ENCODE results near the gene SYT8. TPM values are rescaled to one million over a fixed set of nuclear protein-coding genes. Genes with fewer than 3 reads are reported as not detected.
"Not testable (repeated sequence)": the region's sequence is repeated elsewhere in the genome, so short reads cannot be mapped to it uniquely, and the experiment has no call there.

SYT8 gene
- total RNA-seq, 2 experiments from 2014 or later: not detected

DNA sequence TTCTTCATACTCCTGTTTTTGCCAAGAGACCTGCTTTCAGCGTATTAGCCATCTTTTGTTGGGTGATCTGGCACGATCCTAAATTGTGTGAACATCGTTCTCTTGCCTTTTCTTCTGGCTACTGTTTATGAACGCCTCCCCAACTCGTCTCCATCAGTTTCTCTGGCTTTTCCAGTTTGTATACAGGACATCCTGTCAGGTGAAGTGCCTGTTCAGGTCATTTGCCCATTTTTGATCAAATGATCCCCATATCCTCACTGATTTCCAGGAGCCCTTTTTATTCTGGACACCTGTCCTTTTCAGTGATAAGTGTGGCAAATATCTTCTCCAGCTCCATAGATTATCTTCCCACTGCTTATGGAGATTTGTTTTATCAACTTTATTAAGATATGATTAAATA is 22.5 kb upstream of the SYT8 start:
- POLR2A ChIA-PET: no interaction called here
- TF ChIP-seq, protein P1, sequence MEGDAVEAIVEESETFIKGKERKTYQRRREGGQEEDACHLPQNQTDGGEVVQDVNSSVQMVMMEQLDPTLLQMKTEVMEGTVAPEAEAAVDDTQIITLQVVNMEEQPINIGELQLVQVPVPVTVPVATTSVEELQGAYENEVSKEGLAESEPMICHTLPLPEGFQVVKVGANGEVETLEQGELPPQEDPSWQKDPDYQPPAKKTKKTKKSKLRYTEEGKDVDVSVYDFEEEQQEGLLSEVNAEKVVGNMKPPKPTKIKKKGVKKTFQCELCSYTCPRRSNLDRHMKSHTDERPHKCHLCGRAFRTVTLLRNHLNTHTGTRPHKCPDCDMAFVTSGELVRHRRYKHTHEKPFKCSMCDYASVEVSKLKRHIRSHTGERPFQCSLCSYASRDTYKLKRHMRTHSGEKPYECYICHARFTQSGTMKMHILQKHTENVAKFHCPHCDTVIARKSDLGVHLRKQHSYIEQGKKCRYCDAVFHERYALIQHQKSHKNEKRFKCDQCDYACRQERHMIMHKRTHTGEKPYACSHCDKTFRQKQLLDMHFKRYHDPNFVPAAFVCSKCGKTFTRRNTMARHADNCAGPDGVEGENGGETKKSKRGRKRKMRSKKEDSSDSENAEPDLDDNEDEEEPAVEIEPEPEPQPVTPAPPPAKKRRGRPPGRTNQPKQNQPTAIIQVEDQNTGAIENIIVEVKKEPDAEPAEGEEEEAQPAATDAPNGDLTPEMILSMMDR (IDR thresholded peaks at IDR 0.05): no peak
- Histone ChIP-seq H3K4me1 (ENCODE audit: insufficient read depth, low read length) (no peaks in the 10 kb centered on the region), H3K4me3 (ENCODE audit: low read length) (no peak overlapping the region), H3K27me3 (ENCODE audit: control insufficient read depth in 1 of 2, insufficient read depth in 2 of 2, low read length in 2 of 2) (no peaks in the 10 kb centered on the region), H3K9me3 (ENCODE audit: control insufficient read depth in 1 of 2, insufficient read depth in 1 of 2, low read length in 2 of 2) (no peaks in the 10 kb centered on the region), H3K27ac (ENCODE audit: low read depth in 1 of 2, low read length in 2 of 2) (no peak overlapping the region), H3K36me3 (ENCODE audit: insufficient read depth, low read length) (no peaks in the 10 kb centered on the region)
- intact Hi-C loops (cut with DNase I, micrococcal nuclease): no loop called here
- DNase-seq (no peak), ATAC-seq (ENCODE audit: poor library complexity) (no peak)
- no peak overlapping the region for H3K27ac Mint-ChIP-seq
- no peaks in the 10 kb centered on the region for H3K9me3 Mint-ChIP-seq
- H3K4me3 Mint-ChIP-seq: no peak overlapping the region
- CTCF ChIA-PET: interaction anchor here (0.6 kb wide), 1 partner anchor 46 kb away, joined by 3 read pairs; no protein-coding TSS in a partner anchor
- H3K36me3 Mint-ChIP-seq (ENCODE audit: low read depth): no peaks in the 10 kb centered on the region
- H3K27me3 Mint-ChIP-seq: peaks cover 15% of the 10 kb centered on the region
- no peaks in the 10 kb centered on the region for H3K4me1 Mint-ChIP-seq (ENCODE audit: low read depth)

- CTCF ChIA-PET: no interaction called here
- H3K4me3 Mint-ChIP-seq: no peak overlapping the region
- POLR2A ChIA-PET: no interaction called here
- DNase-seq (no peak), ATAC-seq (ENCODE audit: poor library complexity) (no peak)
- TF ChIP-seq, protein P1 (IDR thresholded peaks at IDR 0.05): no peak
- Histone ChIP-seq H3K9me3 (ENCODE audit: control insufficient read depth in 1 of 2, insufficient read depth in 1 of 2, low read length in 2 of 2) (no peaks in the 10 kb centered on the region), H3K36me3 (ENCODE audit: insufficient read depth, low read length) (no peaks in the 10 kb centered on the region), H3K27ac (ENCODE audit: low read depth in 1 of 2, low read length in 2 of 2) (no peak overlapping the region), H3K4me1 (ENCODE audit: insufficient read depth, low read length) (no peaks in the 10 kb centered on the region), H3K27me3 (ENCODE audit: control insufficient read depth in 1 of 2, insufficient read depth in 2 of 2, low read length in 2 of 2) (no peaks in the 10 kb centered on the region), H3K4me3 (ENCODE audit: low read length) (no peak overlapping the region)
- no peaks in the 10 kb centered on the region for H3K4me1 Mint-ChIP-seq (ENCODE audit: low read depth)
- intact Hi-C loops (cut with DNase I, micrococcal nuclease): no loop called here
- no peaks in the 10 kb centered on the region for H3K9me3 Mint-ChIP-seq
- H3K27ac Mint-ChIP-seq: no peak overlapping the region
- H3K27me3 Mint-ChIP-seq: peaks cover 11% of the 10 kb centered on the region
- no peaks in the 10 kb centered on the region for H3K36me3 Mint-ChIP-seq (ENCODE audit: low read depth)
Measured at GRCh38 chr11:1812801-1813200, 22.0 kb upstream of the SYT8 start.

- H3K27me3 ChIP-seq (ENCODE audit: control insufficient read depth in 1 of 2, insufficient read depth in 2 of 2, low read length in 2 of 2); CTCF ChIA-PET; H3K27ac Mint-ChIP-seq; H3K4me1 Mint-ChIP-seq (ENCODE audit: low read depth); H3K4me1 ChIP-seq (ENCODE audit: insufficient read depth, low read length); ATAC-seq (ENCODE audit: poor library complexity); H3K27ac ChIP-seq (ENCODE audit: low read depth in 1 of 2, low read length in 2 of 2); H3K36me3 ChIP-seq (ENCODE audit: insufficient read depth, low read length); POLR2A ChIA-PET; H3K9me3 ChIP-seq (ENCODE audit: control insufficient read depth in 1 of 2, insufficient read depth in 1 of 2, low read length in 2 of 2); H3K9me3 Mint-ChIP-seq; H3K4me3 Mint-ChIP-seq; DNase-seq; intact Hi-C loops (cut with DNase I, micrococcal nuclease); H3K4me3 ChIP-seq (ENCODE audit: low read length); H3K36me3 Mint-ChIP-seq (ENCODE audit: low read depth): not testable (repeated sequence)
- H3K27me3 Mint-ChIP-seq: peaks cover 11% of the 10 kb centered on the region
Measured at GRCh38 chr11:1813356-1813755, 21.4 kb upstream of the SYT8 start.

- Mint-ChIP-seq H3K27me3 (peaks cover 11% of the 10 kb centered on the region), H3K27ac (no peak overlapping the region), H3K4me1 (ENCODE audit: low read depth) (no peaks in the 10 kb centered on the region), H3K9me3 (no peaks in the 10 kb centered on the region), H3K36me3 (ENCODE audit: low read depth) (no peaks in the 10 kb centered on the region), H3K4me3 (no peak overlapping the region)
- no peak overlapping the region for H3K27ac ChIP-seq (ENCODE audit: low read depth in 1 of 2, low read length in 2 of 2)
- TF ChIP-seq, protein P1 (IDR thresholded peaks at IDR 0.05): no peak
- DNase-seq (no peak), ATAC-seq (ENCODE audit: poor library complexity) (no peak)
- POLR2A ChIA-PET: no interaction called here
- no peaks in the 10 kb centered on the region for H3K27me3 ChIP-seq (ENCODE audit: control insufficient read depth in 1 of 2, insufficient read depth in 2 of 2, low read length in 2 of 2)
- H3K36me3 ChIP-seq (ENCODE audit: insufficient read depth, low read length): no peaks in the 10 kb centered on the region
- H3K9me3 ChIP-seq (ENCODE audit: control insufficient read depth in 1 of 2, insufficient read depth in 1 of 2, low read length in 2 of 2): peaks cover 0 to 4% of the 10 kb centered on the region in 2 experiments
- CTCF ChIA-PET: no interaction called here
- intact Hi-C loops (cut with DNase I, micrococcal nuclease): no loop called here
- H3K4me1 ChIP-seq (ENCODE audit: insufficient read depth, low read length): no peaks in the 10 kb centered on the region
- H3K4me3 ChIP-seq (ENCODE audit: low read length): no peak overlapping the region
Measured at GRCh38 chr11:1814691-1815090, 20.1 kb upstream of the SYT8 start.

Measured in CD4-positive, alpha-beta T cell (primary cell).